NCI-H128 (cell line): ENCODE data around the gene MYO18B.
"Not testable (repeated sequence)": the region's sequence is repeated elsewhere in the genome, so short reads cannot be mapped to it uniquely, and the experiment has no call there.

Experiments
- DNase-seq: peaks from one replicate; lab custom pipeline; 2025; ENCODE audit not compliant: unreplicated experiment; lab: John Stamatoyannopoulos, UW

MYO18B gene

GRCh38 chr22:25970374-25970911, 228.5 kb downstream of the MYO18B start:
- DNase-seq = no peak

- DNase-seq = no peak
Measured at GRCh38 chr22:25970999-25971811, 229.2 kb downstream of the MYO18B start.

- DNase-seq = no peak
Measured at GRCh38 chr22:25972397-25972796, 230.4 kb downstream of the MYO18B start.

GRCh38 chr22:25976356-25976755, 234.4 kb downstream of the MYO18B start:
- DNase-seq = no peak

- DNase-seq = no peak
Measured at GRCh38 chr22:25979968-25980367, 238.0 kb downstream of the MYO18B start.

- DNase-seq = not testable (repeated sequence)
Measured at GRCh38 chr22:25984911-25985310, 242.9 kb downstream of the MYO18B start.

GRCh38 chr22:25987948-25988347, 246.0 kb downstream of the MYO18B start:
- DNase-seq = no peak

GRCh38 chr22:25990940-25991339, 249.0 kb downstream of the MYO18B start:
- no peak for DNase-seq

GRCh38 chr22:25992331-25992730, 250.3 kb downstream of the MYO18B start:
- DNase-seq = no peak

- DNase-seq = no peak
Measured at GRCh38 chr22:25996669-25997068, 254.7 kb downstream of the MYO18B start.

- DNase-seq = no peak
Measured at GRCh38 chr22:25997886-25998775, 256.1 kb downstream of the MYO18B start.

GRCh38 chr22:26002456-26002855, 260.5 kb downstream of the MYO18B start:
- DNase-seq = no peak

- no peak for DNase-seq
Measured at GRCh38 chr22:26004477-26004876, 262.5 kb downstream of the MYO18B start.

GRCh38 chr22:26008587-26008986, 266.6 kb downstream of the MYO18B start:
- DNase-seq = no peak

GRCh38 chr22:26016916-26017315, 274.9 kb downstream of the MYO18B start:
- no peak for DNase-seq

GRCh38 chr22:26017932-26018331, 275.9 kb downstream of the MYO18B start:
- DNase-seq = no peak

GRCh38 chr22:26019596-26019995, 277.6 kb downstream of the MYO18B start:
- DNase-seq = no peak

- no peak for DNase-seq
Measured at GRCh38 chr22:26021516-26021915, 279.5 kb downstream of the MYO18B start.

GRCh38 chr22:26023104-26023775, 281.3 kb downstream of the MYO18B start:
- no peak for DNase-seq

- DNase-seq = no peak
Measured at GRCh38 chr22:26025626-26026025, 283.6 kb downstream of the MYO18B start.

GRCh38 chr22:26027341-26027740, 285.4 kb downstream of the MYO18B start:
- no peak for DNase-seq
